SU-DHL-6 (cell line): Measurements from ENCODE around the gene PIGZ.

Experiments used
- H2AFZ ChIP-seq: fragments of 200-600 bp; sonication (generic); 2 replicates; pipeline ENCODE4 v1.6.1; 2014; ENCODE audit warnings: low read depth, mild to moderate bottlenecking, moderate library complexity, mixed read lengths, antibody characterized with exemption, low read length; ENCODE audit not compliant: severe bottlenecking
- H3F3A ChIP-seq: fragments of 200-600 bp; shearing (Covaris generic); 2 replicates; pipeline ENCODE4 v1.6.0; 2016; ENCODE audit warnings: antibody characterized with exemption, mild to moderate bottlenecking; ENCODE audit not compliant: insufficient read depth
- H3K27ac ChIP-seq: fragments of 200-600 bp; sonication (generic); 2 replicates; pipeline ENCODE4 v1.5.1; 2016; ENCODE audit warnings: low read depth, mild to moderate bottlenecking, low read length, moderate library complexity, mixed read lengths
- H3K27me3 ChIP-seq: fragments of 200-600 bp; sonication (generic), shearing (Covaris generic); 2 replicates; pipeline ENCODE4 v1.6.0; 2014; ENCODE audit warnings: mild to moderate bottlenecking, low read length
- H3K36me3 ChIP-seq: fragments of 200-600 bp; sonication (generic); 2 replicates; pipeline ENCODE4 v1.6.1; 2014; ENCODE audit warnings: mild to moderate bottlenecking, low read length, mixed read lengths
- H3K4me2 ChIP-seq: fragments of 300-600, 200-600 bp; shearing (Covaris generic), sonication (generic); 2 replicates; pipeline ENCODE4 v1.6.0; 2014; ENCODE audit warnings: low read length, low read depth, mild to moderate bottlenecking; ENCODE audit not compliant: poor library complexity, severe bottlenecking
- H3K4me3 ChIP-seq: fragments of 200-600 bp; sonication (generic); 2 replicates; pipeline ENCODE4 v1.5.1; 2014; ENCODE audit warnings: antibody characterized with exemption, low read length, mild to moderate bottlenecking, mixed read lengths; ENCODE audit not compliant: insufficient read depth, poor library complexity, severe bottlenecking
- H3K79me2 ChIP-seq: fragments of 200-600 bp; sonication (generic); 2 replicates; pipeline ENCODE4 v1.6.1; 2014; ENCODE audit warnings: mild to moderate bottlenecking, low read length, moderate library complexity; ENCODE audit not compliant: insufficient read depth
- H3K9ac ChIP-seq: fragments of 200-600 bp; sonication (generic); 2 replicates; pipeline ENCODE4 v1.7.0; 2014; ENCODE audit warnings: mild to moderate bottlenecking, low read length
- H3K9me2 ChIP-seq: fragments of 200-600 bp; sonication (generic); replicated peaks from 2 replicates; pipeline ENCODE4 v1.6.1; 2014; ENCODE audit warnings: low read length; ENCODE audit not compliant: insufficient read depth
- H3K9me3 ChIP-seq: fragments of 200-600 bp; sonication (generic); 2 replicates; pipeline ENCODE4 v1.6.1; 2014; ENCODE audit warnings: low read length, mixed read lengths; ENCODE audit not compliant: insufficient read depth
- H4K20me1 ChIP-seq: fragments of 200-600 bp; sonication (generic); 2 replicates; pipeline ENCODE4 v1.6.1; 2014; ENCODE audit warnings: low read depth, mild to moderate bottlenecking, antibody characterized with exemption, low read length, moderate library complexity, mixed read lengths
- CTCF ChIP-seq: fragments of 200-600 bp; sonication (generic); IDR thresholded peaks from one replicate; pipeline ENCODE4 v1.5.1; 2017; ENCODE audit warnings: antibody characterized with exemption, mild to moderate bottlenecking, low read length, moderate library complexity; ENCODE audit not compliant: insufficient read depth, poor library complexity, severe bottlenecking
- EZH2phosphoT487 ChIP-seq: fragments of 200-600 bp; sonication (generic), shearing (Covaris generic); conservative IDR thresholded peaks from 2 replicates; pipeline ENCODE4 v1.6.1; 2018; ENCODE audit warnings: mild to moderate bottlenecking, antibody characterized with exemption, low read length, moderate library complexity, mixed read lengths

The PIGZ gene

DNA sequence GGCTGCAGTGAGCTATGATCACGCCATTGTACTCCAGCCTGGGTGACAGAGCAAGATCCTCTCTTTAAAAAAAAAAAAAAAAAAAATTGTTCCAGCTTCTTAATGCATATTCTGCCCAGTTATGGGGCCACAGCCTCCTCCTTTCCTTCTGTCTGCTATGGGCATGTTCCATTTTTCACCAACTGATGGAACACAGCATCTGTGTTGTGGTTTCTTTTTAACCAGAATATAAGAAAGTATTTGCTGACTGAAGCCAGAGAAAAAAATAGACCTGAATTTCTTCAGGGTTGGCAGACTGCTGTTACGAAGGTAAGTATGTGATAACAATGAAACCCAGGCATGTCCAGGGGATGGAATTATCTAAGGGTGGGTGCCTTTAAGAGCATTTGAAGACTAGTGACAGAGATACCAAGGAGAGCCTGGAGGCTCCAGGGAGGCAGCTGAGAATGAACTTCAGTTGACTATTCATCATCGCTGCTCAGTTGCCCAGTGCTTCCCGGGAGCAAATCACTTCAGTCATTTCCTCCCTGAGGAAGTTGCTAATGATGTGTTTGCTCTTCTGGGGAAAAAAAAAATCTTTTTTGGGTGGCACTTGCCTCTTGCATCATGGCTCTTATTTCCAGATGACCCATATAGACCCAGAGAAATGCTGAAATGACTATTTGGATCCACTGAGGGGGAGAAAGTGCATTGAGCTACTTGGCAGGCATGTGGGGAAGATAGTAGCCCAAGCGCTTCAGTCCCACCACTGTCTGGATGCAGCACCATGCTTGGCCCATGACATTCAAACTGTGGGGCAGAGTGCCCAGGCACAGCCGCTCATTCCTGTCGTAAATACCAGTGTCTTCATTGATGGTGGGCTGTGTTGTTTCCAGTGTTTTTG, 40.8 kb downstream of the PIGZ start:
- Histone ChIP-seq H3K4me3 (no peak overlapping the region), H3K9me3 (no peaks in the 10 kb centered on the region), H3K36me3 (no peaks in the 10 kb centered on the region; the same call in 1 of the 2 replicates), H3F3A (peaks cover 13% of the 10 kb centered on the region; the same call in 1 of the 2 replicates), H2AFZ (no peak overlapping the region), H3K27ac (no peak overlapping the region), H3K4me2 (no peak overlapping the region), H4K20me1 (no peaks in the 10 kb centered on the region), H3K9me2 (no peaks in the 10 kb centered on the region), H3K9ac (no peak overlapping the region), H3K79me2 (no peaks in the 10 kb centered on the region), H3K27me3 (no peaks in the 10 kb centered on the region)
- TF ChIP-seq EZH2phosphoT487 = no peak
- TF ChIP-seq CTCF = no peak

DNA sequence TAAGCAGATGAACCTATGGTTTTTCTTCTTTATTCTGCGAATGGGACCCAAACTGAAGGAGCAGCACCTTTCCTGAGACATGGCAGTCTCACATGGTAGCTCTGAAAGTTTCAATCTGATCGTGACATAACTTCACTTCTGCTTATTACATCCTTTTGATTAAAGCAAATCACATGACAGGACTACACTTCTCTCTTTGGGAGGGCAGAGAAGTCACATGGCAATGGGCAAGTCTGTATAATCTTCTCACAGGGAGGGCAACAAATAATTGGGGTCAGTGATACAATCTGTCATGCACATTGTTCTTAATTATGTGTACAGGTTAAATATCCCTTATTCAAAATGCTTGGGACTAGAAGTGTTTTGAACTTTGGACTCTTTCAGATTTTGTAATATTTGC, 47.9 kb downstream of the PIGZ start:
- Histone ChIP-seq H3K9ac (no peak overlapping the region), H3K27me3 (no peaks in the 10 kb centered on the region), H2AFZ (no peak overlapping the region), H4K20me1 (no peaks in the 10 kb centered on the region), H3K79me2 (no peaks in the 10 kb centered on the region), H3K9me3 (no peaks in the 10 kb centered on the region), H3K4me3 (no peak overlapping the region), H3F3A (no peaks in the 10 kb centered on the region), H3K27ac (no peak overlapping the region), H3K9me2 (no peaks in the 10 kb centered on the region), H3K36me3 (no peaks in the 10 kb centered on the region), H3K4me2 (no peak overlapping the region)
- no peak for TF ChIP-seq CTCF
- no peak for TF ChIP-seq EZH2phosphoT487

DNA sequence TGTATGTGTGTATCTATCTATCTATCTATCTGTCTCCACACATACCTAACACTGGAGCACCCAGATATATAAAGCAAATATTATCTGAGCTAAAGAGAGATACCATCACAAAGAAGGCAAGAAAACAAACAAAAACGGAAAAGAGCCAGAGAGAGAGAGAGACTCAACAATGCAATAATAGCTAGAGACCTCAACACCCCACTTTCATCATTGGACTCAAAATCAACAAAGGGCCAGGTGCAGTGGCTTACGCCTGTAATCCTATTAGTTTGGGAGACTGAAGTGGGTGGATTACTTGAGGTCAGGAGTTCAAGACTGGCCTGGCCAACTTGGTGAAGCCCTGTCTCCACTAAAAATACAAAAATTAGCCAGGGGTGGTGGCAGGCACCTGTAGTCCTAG, 49.7 kb downstream of the PIGZ start:
- no peaks in the 10 kb centered on the region for H3K36me3 ChIP-seq
- TF ChIP-seq CTCF = no peak

More for the DNA sequence above, 49.7 kb downstream of the PIGZ start:
- no peak overlapping the region for H3K4me3 ChIP-seq
- no peaks in the 10 kb centered on the region for H3K9me3 ChIP-seq
- no peaks in the 10 kb centered on the region for H4K20me1 ChIP-seq
- no peaks in the 10 kb centered on the region for H3K79me2 ChIP-seq
- no peak overlapping the region for H2AFZ ChIP-seq
- H3K9me2 ChIP-seq = no peaks in the 10 kb centered on the region
- H3F3A ChIP-seq = no peaks in the 10 kb centered on the region
- no peaks in the 10 kb centered on the region for H3K27me3 ChIP-seq
- no peak overlapping the region for H3K4me2 ChIP-seq
- H3K9ac ChIP-seq = no peak overlapping the region
- H3K27ac ChIP-seq = no peak overlapping the region
